ENCODE results near the gene ARHGAP40. TPM values are rescaled to one million over a fixed set of nuclear protein-coding genes. Genes with fewer than 3 reads are reported as not detected.
A peak's percentile ranks its signal among the peaks of the same experiment; 100 is the strongest.

The ARHGAP40 gene
- total and polyA plus RNA-seq, 2 of the 13 experiments (the other 11 are each of a cell fraction or from before 2014, with no cell fraction given) = 0.75 to 2.1 TPM

GRCh38 chr20:38649275-38649891 lies 47.8 kb downstream of the ARHGAP40 start (continued):
- no peak for TF ChIP-seq POLR2AphosphoS2 (IDR thresholded peaks at IDR 0.05; ENCODE audit: low read depth, low read length)
- TF ChIP-seq DPF2 (CRISPR knock-in tag; IDR thresholded peaks at IDR 0.05; ENCODE audit: borderline replicate concordance, low read depth) = no peak
- no peak for TF ChIP-seq SMAD9 (CRISPR knock-in tag; IDR thresholded peaks at IDR 0.05)
- TF ChIP-seq NFE2L1 (CRISPR knock-in tag; IDR thresholded peaks at IDR 0.05; ENCODE audit: borderline replicate concordance) = no peak
- no peak for TF ChIP-seq ZFY (CRISPR knock-in tag; IDR thresholded peaks at IDR 0.05)
- TF ChIP-seq ZNF503 (CRISPR knock-in tag; IDR thresholded peaks at IDR 0.05) = no peak
- TF ChIP-seq MLX (CRISPR knock-in tag; IDR thresholded peaks at IDR 0.05) = no peak
- no peak for TF ChIP-seq ZNF12 (CRISPR knock-in tag; IDR thresholded peaks at IDR 0.05)
- TF ChIP-seq KLF15 (CRISPR knock-in tag; IDR thresholded peaks at IDR 0.05; ENCODE audit: borderline replicate concordance) = no peak
- TF ChIP-seq TIGD3 (CRISPR knock-in tag; IDR thresholded peaks at IDR 0.05; ENCODE audit: borderline replicate concordance) = no peak
- TF ChIP-seq FOSL2 (CRISPR knock-in tag; IDR thresholded peaks at IDR 0.05) = peak; percentile 18; the same call in 1 of the 2 replicates
- no peak for TF ChIP-seq ZNF546 (CRISPR knock-in tag; conservative IDR thresholded peaks at IDR 0.05)
- no peak for TF ChIP-seq SAP130 (CRISPR knock-in tag; IDR thresholded peaks at IDR 0.05; ENCODE audit: low read depth)
- no peak for TF ChIP-seq GPN1 (CRISPR knock-in tag; IDR thresholded peaks at IDR 0.05; ENCODE audit: borderline replicate concordance)
- TF ChIP-seq THAP8 (CRISPR knock-in tag; IDR thresholded peaks at IDR 0.05; ENCODE audit: borderline replicate concordance) = peak; percentile 68; the same call in 1 of the 2 replicates
- TF ChIP-seq NFRKB (IDR thresholded peaks at IDR 0.05) = no peak
- TF ChIP-seq STAG1 (CRISPR knock-in tag; IDR thresholded peaks at IDR 0.05) = peak; percentile 90
- no peak for TF ChIP-seq SMAD1 (CRISPR knock-in tag; IDR thresholded peaks at IDR 0.05; ENCODE audit: borderline replicate concordance, low read depth)
- TF ChIP-seq ZNF574 (CRISPR knock-in tag; IDR thresholded peaks at IDR 0.05) = 0 out of 2 replicates have a peak, but pooled peaks have one; percentile 25
- TF ChIP-seq ZBTB25 (CRISPR knock-in tag; IDR thresholded peaks at IDR 0.05) = no peak
- TF ChIP-seq ZNF713 (CRISPR knock-in tag; IDR thresholded peaks at IDR 0.05) = no peak
